Activated CD8-positive, alpha-beta memory T cell treated with anti-CD3 and anti-CD28 coated beads for 36 hours (primary cell): Measurements from ENCODE around the gene PTPRG. TPM values are rescaled to one million over a fixed set of nuclear protein-coding genes. Genes with fewer than 3 reads are reported as not detected.

Experiments used
- CTCF ChIA-PET: fragments of 350-600 bp; sonication (Branson Sonifier 250); formaldehyde crosslinking; loops from one replicate; lab custom pipeline; 2021; ENCODE audit warnings: antibody characterized with exemption; lab: Charles Lee
- POLR2A ChIA-PET: fragments of 350-600 bp; sonication (Branson Sonifier 250); formaldehyde crosslinking; loops from one replicate; lab custom pipeline; 2021; ENCODE audit warnings: antibody characterized with exemption; lab: Charles Lee
- total RNA-seq, 2 experiments: library from RNA; stranded (reverse); gene quantifications; one replicate each; pipeline ENCODE4 v1.2.3, GENCODE V29; 2021

Gene PTPRG
- total RNA-seq, 2 experiments from 2014 or later: not detected

DNA sequence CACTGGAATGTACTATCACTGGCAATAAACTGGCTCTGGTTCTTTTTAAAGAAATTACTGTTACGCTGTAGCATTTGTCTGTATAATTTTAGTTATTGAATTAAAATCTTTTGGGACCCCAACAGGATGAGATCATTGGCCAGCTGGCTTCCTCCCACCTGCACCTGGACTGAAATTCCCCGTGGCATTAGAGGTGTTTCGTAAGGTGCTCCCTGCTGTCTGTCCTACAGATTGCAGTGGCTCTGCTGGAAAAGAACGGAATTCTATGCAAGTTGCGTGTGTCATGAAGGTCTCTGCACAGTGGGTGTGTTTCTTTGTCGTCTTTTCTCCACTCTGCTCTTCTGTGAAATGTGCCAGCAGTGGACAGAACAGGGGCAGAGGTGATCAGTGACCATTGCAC lies 383.4 kb downstream of the PTPRG start:
- ChIA-PET CTCF (no interaction called here), POLR2A (no interaction called here)

- ChIA-PET POLR2A (interaction anchor here (0.6 kb wide), 1 partner anchor 554 kb away, joined by 4 read pairs; no protein-coding TSS in a partner anchor), CTCF (no interaction called here)
Measured at GRCh38 chr3:61945657-61946056, 384.3 kb downstream of the PTPRG start.

- ChIA-PET POLR2A (no interaction called here), CTCF (no interaction called here)
Measured at GRCh38 chr3:61946570-61947324, 385.4 kb downstream of the PTPRG start.

GRCh38 chr3:61947456-61947855 lies 386.1 kb downstream of the PTPRG start:
- ChIA-PET POLR2A (no interaction called here), CTCF (no interaction called here)

DNA sequence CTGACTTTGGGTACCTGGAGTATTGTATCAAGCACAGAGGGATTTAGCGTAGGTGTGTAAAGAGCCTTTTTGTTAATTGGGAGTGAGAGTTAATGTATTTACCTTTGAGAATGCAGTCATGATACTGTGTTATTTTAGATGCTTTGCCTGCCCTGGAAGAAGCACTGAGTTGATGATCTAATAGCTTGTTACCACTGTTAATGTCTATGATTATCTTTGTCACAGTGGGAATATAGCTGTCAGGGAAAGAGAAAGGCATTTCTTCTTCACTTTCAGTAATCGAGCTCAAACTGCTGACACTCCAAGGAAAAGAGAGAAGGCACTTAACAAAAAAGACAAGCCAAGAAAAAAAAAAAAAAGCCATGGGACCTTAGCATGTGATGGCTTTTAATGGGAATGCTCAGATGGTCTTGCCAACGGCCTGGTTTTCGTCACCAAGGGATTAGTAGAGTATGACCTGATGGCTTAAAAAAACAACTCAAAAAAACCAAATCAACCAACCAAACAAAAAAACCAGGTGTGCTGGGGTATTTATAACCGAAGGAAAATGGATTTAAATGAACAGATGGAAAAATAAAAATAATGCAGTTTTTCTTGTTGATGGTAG lies 387.4 kb downstream of the PTPRG start:
- CTCF ChIA-PET: no interaction called here
- POLR2A ChIA-PET: no interaction called here

DNA sequence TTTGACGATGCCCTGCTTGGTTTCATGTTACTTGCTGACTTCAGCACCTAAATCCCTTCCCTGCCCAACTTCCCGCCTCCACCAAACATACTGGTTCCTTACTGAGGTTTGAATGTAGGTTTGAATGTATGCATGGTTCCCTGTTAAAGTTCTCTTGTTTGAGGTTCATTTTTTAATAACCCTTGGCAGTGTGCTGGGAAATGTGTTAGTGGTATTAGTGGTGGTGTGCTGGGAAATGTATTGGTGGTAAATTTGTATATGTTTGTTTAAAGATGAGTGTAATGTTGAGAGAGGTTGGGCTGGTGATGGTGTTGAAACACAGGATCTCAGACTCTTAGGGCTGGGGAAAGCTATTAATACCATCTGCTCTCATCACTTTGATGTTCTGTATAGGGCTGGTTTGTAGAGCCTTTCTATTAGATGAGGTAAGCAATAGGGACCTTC lies 392.7 kb downstream of the PTPRG start:
- ChIA-PET CTCF (no interaction called here), POLR2A (no interaction called here)

GRCh38 chr3:61955483-61955882 lies 394.1 kb downstream of the PTPRG start:
- CTCF ChIA-PET: no interaction called here
- POLR2A ChIA-PET: no interaction called here

- POLR2A ChIA-PET: no interaction called here
- CTCF ChIA-PET: no interaction called here
Measured at GRCh38 chr3:61956236-61956635, 394.9 kb downstream of the PTPRG start.

- CTCF ChIA-PET: no interaction called here
- POLR2A ChIA-PET: no interaction called here
Measured at GRCh38 chr3:61957259-61957658, 395.9 kb downstream of the PTPRG start.

DNA sequence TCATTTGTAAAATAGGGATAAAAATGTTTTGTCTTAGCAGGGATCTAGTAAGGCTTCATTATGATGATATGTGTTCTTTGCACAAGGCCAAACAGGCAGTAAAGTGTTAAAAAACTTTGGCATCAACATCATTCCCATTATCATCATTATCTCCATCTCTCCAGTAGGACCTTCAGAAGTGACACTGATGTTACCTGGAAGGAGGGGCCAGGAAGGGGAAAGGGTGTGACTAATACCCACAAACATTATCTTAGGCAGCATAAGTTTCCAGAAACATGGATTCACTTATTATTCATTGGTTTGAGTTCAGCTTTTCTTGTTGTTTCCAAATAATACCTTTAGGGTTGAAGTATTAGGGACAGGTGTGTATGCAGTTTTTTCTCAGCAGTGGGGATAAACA lies 399.6 kb downstream of the PTPRG start:
- CTCF ChIA-PET: no interaction called here
- POLR2A ChIA-PET: no interaction called here

- POLR2A ChIA-PET: interaction anchor here (0.6 kb wide), 1 partner anchor 24 kb away, joined by 4 read pairs; no protein-coding TSS in a partner anchor
- CTCF ChIA-PET: no interaction called here
Measured at GRCh38 chr3:61961900-61962299, 400.5 kb downstream of the PTPRG start.

- CTCF ChIA-PET: no interaction called here
- POLR2A ChIA-PET: no interaction called here
Measured at GRCh38 chr3:61964566-61964965, 403.2 kb downstream of the PTPRG start.

- POLR2A ChIA-PET: no interaction called here
- CTCF ChIA-PET: interaction anchor here (0.7 kb wide), 1 partner anchor 31 kb away, joined by 3 read pairs; no protein-coding TSS in a partner anchor
Measured at GRCh38 chr3:61965770-61966131, 404.4 kb downstream of the PTPRG start.

DNA sequence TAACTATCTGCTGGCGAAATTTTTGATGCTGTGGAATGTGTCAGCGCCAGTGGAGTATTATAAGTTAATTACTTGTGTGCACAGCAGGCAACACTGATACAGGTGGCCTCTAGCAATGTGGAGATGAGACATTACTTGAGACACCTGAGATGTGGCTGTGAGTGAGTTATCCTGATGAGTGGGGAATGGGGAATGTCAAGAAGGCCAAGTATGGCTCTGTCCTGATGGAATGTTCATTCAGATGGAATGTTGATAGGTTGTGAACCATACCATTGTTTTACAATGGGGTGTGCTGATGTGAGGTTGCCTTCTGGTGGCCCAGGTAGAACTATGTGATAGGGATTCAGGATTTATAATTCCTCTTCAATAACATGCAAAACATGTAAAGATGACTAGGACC lies 404.8 kb downstream of the PTPRG start:
- ChIA-PET CTCF (no interaction called here), POLR2A (no interaction called here)

GRCh38 chr3:61967019-61967418 lies 405.6 kb downstream of the PTPRG start:
- ChIA-PET CTCF (no interaction called here), POLR2A (no interaction called here)

DNA sequence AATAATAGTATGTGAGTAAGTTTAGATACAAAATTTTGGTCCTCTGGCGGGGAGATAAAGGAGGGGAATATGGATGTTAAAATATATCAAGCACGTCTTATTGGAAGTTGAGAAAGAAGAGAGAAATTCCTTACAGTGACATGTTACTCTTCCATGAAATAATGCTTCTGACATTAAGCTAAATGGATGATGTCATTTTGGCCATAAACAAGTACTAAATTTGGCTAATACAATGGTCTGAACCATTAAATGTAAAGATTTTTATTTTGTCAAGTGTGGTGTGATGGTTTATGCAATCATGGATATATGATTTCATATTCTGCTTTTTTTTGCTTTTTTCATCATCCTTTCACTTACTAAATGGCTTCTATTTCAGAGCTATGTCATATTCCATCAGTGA lies 406.6 kb downstream of the PTPRG start:
- ChIA-PET CTCF (no interaction called here), POLR2A (no interaction called here)

- CTCF ChIA-PET: no interaction called here
- POLR2A ChIA-PET: no interaction called here
Measured at GRCh38 chr3:61974662-61975061, 413.3 kb downstream of the PTPRG start.

GRCh38 chr3:61975199-61975598 lies 413.8 kb downstream of the PTPRG start:
- POLR2A ChIA-PET: no interaction called here
- CTCF ChIA-PET: no interaction called here

DNA sequence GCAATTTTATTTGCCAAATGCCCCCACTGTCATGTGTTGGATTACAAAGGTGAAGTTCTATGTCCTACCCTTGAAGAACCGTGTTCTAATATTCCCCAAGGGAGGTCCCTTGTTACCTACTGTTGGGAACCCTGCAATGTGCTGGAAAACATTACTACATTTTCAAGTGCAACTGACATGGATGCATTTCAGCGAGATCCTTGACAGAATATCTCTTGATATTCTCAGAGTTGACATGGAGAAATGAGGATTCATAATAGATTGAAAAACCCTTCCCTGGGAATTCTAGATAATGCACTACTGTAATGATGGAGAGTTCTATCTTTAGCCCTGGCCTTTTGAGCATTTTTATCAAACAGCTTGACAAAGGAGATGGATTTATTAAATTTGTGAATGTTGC lies 414.6 kb downstream of the PTPRG start:
- POLR2A ChIA-PET: no interaction called here

DNA sequence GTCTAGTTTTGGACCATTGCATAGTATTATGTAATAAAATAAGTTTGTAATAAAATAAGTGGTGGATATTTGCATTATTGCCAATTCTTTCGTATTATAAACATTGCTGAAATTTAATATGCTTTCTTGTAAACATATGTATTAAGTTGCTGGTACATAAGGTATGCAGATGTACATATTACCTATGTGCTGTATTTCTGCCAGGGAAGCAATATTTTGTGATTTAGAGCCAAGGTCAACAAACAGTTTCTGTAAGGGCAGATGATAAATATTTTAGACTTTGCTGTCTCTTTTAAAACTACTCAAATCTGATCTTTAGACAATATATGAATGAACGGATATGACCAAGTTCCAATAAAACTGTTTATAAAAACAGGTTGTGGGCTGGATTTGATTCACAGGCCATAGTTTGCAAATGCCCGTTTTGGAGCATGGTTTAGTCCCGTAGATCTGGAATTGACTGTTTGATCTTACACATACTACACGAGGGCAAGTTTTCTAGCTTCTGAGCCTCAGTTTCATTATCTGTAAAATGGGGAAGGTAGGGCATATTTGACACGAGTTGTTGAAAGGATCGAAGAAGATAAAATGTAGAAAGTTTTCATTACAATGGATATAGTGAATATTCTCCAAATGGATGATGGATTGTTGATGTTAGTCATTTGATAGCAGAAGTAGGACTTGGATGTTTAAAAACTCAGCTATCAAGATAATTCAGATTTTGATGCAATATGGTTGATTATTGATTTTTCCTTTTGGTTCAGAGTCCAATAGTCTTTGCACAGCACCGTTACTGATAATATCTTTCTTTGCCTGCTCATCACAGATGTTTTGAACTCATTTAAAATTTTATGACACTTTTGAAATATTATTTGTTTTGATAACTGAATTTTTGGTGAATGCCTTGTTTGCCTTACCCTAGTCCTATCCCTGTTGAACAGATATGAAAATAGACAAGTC lies 417.4 kb downstream of the PTPRG start:
- ChIA-PET POLR2A (no interaction called here), CTCF (no interaction called here)

More for the DNA sequence above, 414.6 kb downstream of the PTPRG start:
- CTCF ChIA-PET: no interaction called here
